ENCODE results near the gene MAX.
A peak's percentile ranks its signal among the peaks of the same experiment; 100 is the strongest.
"Not testable (repeated sequence)": the region's sequence is repeated elsewhere in the genome, so short reads cannot be mapped to it uniquely, and the experiment has no call there.

MAX gene

DNA sequence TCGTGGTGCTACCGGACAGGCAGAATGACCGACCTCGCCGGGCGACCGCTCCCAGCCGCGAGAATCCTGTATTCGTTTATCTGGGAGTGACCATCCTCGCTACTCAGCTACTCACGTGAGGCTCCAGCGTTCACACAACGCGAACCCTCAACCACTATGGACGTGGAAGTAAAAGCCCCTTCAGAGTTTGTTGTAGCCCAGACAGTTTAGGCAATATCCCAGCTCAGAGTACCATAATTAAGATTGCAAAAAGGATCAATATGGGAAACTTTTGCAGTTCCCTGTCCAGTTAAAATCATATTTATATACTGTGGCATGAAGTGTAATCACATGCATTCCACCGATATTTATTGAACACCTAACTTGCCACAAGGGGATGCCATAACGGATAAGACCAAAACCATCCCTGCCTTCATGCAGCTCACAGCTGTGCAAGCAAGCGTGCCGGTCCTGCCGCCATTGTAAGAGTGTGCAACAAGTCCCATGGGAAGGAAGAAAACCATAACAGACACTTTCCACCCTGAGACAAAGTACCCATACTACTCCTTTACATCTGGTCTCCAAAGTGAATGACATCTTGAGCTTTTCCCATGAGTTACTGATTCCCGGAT is 938 bp upstream of the MAX start:
- FAIRE-seq = no peak

DNA sequence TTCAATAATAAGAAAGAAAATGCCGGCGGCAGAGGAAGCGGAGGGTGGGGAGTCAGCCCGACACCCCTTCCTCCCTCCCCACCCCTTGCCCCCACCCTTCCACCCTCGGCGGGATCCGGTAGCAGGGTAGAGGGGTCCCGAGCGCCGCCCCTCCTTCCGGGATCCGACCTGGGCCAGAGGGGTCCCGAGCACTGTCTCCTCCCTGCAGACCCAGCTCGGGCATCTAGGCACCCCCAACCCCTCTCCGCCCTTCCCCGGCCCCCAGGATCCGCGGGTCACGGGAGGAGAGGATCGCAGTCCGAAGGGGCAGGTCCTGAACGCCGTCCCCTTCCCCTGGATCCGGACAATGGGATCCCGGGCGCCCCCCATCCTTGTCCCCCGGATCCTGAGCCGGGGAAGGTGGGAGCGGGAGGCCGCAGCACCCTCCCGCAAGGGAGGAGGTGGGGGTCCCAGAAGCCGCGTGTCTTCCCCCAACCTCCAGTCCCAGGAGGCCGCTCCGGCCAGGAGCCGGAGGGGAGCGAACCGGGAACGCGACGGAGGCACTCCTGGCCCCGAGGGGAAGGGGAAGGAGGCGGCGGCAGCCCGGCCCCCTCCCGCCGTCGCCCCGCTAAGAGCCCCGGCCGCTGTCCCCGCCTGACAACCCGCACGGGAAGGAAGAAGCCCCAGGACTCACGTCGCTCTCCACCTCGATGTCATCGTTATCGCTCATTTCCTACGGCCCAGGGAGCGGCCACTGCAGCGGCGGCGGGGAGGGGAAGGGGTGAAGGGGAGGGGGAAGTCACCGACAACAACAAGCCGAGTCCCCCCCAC is 481 bp downstream of the MAX start:
- no peak for FAIRE-seq

DNA sequence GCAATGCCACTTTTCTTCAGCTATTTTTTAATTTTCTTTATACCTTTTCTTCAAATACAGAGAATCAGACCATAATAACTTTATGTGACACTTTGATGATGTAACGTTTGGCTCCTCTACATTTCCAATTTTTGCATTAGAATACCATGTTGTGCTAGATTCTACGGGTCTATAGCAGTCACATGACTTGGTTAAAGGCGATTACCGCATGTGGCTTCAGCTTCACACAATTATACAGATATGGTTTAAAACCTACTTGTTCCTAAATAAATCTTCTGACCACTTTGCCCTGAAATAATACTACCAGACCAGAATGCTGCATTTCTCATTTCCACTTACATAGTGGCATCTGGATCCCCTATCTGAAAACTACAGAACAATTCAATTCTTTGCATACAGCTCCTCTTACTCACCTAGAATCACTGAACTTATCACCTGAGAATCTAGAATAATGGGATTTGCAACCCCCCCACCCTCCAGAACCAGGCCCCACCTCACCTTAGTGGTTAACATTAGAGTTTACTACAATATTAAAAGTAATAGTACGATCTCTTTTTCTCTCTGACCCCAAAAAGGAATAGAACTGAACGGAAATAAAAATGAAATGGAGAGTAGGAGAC is 1.3 kb downstream of the MAX start:
- no peak for FAIRE-seq

DNA sequence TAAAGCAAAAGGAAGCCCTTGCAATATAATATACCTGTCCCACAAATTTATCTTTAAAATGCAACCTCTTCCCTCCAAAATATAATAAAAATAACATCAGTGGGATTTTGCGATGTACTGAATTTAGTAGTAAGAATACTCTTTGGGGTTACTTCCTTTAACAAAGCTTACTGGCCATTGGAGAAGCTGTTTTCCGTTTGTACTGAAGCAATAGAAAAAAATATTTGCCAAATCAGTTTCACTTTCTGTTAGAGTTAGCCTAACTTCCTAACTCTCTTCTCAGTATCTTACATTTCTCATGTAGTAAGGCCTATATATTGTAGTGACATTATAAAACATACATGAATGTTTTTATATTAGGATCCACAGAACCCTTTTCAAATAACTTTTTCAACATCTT is 3.7 kb downstream of the MAX start:
- peak; percentile 86 for FAIRE-seq

DNA sequence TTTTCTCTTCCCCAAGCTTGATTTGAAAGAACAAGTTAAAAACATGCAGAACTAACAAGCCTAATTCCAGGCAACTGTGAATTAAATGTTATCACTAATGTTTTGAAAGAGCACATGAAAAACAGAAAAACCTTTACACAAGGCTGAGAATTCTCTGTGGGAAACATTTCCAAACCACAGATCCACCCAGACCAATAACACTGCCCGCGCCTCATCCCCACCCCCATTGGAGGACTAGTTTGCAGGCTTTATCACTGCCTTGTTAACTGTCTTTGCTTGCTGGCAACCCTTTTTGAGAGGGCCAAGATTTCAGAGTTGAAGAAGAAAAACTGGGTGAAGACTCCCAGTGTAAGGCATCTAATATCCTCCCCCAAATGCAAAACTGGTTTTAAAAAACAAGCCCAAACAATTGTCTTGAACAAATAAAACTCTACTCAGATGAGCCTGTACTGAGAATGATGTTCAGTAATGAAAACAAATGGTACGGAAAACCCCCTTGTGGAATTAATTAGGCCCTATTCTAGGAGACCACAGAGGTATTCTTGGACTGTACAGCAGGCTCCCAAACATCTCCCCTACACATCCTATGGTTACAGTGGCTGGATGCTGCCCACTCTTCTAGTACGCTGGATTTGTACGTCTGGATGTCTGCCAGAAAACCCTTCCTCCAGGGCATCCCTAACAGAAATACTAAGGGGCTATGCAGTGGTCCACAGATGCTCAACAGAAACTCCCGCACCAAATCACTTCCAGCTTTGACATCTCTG is 5.8 kb downstream of the MAX start:
- no peak for FAIRE-seq

DNA sequence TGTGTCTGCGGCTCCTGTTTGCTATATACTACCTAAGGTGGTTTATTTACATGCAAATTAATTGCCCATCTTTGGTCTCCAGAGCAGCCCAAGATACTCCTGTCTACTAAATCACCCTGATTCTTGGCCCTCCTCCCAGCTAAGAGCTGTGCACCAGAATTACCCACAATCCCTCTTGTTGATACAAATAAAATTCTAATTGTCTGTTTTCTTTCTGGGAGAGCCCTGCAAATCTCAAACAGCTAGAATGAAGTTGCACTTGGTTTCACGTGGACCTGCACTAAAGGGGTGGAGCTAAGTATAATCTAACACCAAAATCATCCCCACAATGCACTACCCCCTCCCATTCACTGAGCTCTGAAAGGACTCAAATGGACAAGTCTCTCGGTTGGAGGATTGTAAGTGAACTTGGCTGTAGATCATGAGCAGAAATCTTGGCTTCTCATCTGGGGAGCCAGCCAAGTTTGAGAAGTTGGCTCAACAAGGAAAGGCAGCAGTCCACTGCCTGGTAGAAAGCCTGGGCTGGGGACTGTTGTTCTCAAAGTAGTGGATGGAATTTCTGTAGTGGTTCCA is 6.6 kb downstream of the MAX start:
- FAIRE-seq = no peak

DNA sequence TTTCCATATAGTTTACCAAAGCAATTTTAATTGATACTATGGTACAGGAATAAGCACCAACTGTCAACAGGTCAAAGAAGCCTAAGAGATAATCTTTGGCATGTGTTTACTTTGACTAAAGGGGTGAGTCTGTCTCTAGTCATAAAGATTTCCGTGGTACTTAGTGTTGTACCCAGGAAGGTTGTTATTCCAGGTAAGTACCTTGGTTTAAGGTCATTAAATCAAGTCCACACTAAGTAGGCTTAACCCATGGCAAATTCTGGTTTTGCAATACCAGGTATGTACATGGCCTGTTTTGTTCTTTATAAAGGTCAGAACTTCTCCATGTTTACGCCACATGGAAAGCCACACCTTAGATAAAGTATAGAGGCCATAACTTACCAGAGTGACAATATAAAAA is 10.0 kb downstream of the MAX start:
- no peak for FAIRE-seq

DNA sequence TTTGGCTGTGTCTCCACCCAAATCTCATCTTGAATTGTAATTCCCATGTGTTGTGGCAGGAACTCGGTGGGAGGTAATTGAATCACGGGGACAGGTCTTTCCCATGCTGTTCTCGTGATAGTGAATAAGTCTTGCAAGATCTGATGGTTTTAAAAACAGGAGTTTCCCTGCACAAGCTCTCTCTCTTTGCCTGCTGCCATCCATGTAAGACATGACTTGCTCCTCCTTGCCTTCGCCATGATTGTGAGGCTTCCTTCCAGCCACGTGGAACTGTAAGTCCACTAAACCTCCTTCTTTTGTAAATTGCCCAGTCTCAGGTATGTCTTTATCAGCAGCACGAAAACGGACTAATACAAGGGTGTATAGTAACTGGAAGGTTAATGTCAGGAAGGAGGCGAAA is 14.5 kb downstream of the MAX start:
- not testable (repeated sequence) for FAIRE-seq

DNA sequence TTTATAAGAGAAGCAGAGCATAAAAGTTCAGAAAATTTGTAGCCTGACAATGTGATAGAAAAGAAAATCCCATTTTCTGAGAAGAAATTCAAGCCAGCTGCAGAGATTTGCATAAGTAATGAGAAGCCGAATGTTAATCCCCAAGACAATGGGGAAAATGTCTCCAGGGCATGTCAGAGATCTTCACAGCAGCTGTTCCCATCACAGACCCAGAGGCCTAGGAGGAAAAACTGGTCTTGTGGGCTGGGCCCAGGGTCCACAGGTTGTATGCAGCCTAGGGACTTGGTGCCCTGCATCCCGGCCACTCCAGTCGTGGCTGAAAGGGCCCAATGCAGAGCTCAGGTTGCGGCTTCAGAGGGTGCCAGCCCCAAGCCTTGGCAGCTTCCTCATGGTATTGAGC is 15.6 kb downstream of the MAX start:
- FAIRE-seq = not testable (repeated sequence)

DNA sequence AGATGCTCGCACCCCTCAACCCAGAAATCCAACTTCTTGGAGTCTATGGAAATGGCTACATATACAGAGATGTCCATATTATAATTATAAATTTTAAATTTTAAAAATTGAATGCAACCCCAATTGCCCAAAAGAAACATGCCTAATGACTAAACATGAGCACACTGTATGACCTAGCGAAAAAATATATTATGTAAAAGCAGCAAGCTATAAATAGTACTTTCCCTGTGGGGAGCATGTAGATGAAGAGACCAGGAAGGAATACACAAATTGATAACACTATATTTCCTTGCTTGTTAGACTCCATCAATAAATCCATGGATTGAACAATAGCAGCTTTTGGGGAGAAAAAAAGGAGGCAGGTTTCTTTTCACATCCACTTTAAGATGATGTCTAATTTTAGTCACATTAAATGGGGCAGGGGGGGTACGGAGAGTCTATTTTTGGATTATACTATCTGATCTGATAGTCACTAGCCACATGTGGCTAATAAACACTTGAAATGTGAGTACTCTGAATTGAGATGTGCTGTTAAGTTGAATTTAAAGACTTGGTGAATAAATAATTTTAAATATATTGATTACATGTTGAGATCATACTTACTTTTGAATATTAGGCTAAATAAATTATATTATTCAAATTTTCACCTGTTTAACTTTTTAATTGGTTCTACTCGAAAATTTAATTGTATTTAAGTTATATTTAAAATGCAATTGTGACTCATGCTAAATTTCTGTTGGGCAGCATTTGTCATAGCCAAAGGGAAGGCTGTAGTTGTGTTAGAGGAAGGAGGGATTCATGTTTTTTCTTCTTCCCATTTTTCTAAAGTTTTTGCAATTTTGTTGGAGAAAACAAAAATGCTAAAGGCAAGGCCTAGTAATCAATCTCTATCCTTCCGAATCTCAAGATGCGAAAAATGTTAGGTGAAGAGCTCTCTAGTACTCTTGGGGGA is 17.5 kb downstream of the MAX start:
- FAIRE-seq = no peak

DNA sequence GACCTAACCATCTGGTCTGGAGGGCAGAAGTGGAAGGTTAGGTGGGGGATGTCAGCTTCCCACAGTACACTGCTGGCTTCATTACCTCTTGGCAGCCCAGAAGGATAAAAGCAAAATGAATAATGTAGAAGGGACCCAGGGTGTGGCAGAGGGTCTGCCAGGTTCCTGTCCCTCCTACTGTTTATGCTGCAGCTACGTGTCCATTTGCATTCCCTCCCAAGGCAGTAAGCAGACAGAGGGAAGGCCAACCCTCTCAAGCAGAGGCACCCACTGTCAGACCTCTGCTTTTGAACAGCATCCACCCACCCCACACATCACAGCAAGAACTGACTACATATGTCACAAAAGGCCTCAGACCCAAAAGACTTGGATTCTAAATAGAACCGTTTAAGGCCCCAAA is 19.4 kb downstream of the MAX start:
- FAIRE-seq = no peak

DNA sequence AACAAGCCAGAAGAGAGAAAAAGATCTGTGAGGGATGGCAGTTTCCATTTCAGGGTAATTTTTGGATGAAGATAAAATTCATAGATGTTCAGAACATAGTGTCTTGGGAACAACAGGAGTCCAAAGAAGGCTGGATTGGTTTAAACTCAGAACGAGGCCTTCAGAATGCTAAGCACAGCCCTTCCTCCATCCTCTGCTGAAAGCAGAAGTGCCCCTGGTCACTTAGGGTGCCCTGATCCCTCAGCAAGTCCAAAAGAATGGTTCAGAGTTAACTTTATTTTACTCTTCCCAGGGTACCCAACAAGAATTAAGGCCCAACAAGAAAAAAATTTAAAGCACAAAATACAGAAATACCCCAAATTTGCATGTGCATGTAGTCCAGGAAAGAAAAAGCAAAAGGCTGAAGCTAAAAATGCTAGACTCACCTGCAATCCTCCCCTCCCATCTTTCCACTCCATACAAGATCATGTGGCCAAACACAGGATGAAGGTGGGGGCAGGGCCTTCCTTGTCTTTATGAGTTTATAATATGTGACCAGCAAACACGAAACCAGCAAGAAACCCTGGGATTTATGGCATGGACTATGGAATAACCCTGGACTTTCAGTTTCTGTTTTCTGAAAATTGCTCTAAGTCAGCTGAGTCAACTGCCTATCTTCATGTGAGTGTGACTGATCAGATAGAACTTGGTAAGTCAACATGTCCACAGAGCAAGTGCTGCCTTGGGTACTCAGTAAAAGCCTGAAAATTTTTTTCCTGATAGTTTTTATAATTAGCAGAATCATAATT is 21.2 kb downstream of the MAX start:
- FAIRE-seq = no peak

DNA sequence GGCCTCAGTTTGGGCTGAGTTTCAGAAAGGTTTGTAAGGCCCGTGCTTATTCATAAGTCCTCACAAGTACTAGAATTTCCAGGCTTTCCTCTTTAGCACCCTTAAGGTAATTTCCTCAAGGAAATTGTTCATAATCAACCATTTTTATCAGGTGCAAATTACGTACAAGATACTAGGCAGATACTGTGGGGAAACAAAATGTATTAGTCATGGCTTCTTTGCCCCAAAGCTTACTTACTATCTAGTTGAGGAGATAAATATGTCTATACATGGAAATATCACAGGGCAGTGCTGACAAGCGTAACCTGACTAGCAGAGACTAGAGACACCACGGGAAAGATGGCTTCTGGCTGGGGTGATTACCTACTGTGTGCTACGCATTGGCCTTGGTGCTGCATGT is 22.5 kb downstream of the MAX start:
- FAIRE-seq = no peak

DNA sequence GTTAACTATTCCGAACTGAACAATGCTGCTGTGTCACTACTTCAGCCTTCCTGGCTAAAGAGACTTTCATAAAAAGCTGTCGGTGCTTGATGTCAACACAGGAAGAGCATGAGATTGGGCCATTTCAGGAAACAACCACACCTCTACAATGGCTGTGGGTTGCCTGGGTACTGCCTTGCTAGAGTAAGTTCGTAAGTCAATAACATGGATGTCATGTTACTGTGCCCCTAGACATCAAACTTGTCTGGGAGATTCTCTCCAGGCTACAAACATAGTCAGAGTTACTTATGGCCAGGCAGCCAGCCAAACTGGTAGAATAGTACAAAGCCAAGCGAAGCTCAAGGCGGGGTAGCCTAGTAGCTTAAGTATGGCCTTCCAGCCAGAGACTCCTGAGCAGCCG is 23.1 kb downstream of the MAX start:
- FAIRE-seq = no peak

DNA sequence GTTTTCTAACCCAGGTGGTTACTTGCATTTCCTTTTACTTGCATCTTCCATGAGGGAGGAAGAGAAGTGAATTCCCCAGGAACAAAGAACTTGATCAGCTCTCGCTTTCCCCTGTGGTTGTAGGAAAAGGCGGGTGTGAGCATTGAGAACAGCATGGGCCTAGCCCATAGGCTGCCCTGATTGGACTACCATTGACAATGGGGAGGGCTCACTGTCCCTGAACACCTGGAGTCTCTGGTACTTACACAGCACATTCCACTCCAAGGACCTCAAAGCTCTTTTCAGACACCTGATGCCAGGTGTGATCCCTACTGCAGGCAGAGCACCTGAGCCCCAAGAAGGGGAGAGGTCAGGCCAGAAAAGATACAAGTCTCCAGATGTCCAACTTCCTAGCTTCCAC is 25.0 kb downstream of the MAX start:
- no peak for FAIRE-seq

DNA sequence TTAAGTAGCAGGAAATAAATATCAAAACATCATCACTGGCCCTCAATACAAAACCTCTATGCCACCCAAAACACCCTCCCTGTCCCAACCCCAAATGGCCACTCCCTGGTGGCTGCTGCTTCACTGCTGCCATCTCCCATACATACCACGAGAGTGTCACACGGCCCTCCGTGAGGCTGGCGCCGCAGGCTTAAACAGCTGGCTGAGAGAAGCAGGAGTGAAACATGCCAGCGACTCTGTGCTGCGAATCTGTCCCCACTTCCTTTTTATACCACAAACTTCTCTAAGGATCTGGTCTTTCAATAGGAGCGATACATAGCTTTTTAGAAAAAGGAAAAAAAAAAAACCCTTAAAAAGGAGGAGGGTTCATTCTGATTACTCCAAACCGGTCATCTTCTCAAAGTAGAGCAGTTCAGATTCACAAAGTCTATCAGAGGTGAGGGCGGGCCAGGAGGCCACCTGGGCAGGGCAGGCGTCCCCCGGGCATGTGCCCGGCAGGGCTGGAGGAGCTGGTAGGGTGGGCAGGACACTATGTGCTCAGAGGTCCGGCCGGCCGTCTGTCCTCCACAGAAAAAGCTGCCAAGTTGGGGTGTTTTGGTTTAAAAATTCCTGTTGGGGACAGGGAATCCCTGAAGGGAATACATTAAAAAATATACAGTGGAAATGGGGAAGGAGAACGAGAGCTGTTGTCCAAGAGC is 26.5 kb downstream of the MAX start:
- FAIRE-seq = no peak

DNA sequence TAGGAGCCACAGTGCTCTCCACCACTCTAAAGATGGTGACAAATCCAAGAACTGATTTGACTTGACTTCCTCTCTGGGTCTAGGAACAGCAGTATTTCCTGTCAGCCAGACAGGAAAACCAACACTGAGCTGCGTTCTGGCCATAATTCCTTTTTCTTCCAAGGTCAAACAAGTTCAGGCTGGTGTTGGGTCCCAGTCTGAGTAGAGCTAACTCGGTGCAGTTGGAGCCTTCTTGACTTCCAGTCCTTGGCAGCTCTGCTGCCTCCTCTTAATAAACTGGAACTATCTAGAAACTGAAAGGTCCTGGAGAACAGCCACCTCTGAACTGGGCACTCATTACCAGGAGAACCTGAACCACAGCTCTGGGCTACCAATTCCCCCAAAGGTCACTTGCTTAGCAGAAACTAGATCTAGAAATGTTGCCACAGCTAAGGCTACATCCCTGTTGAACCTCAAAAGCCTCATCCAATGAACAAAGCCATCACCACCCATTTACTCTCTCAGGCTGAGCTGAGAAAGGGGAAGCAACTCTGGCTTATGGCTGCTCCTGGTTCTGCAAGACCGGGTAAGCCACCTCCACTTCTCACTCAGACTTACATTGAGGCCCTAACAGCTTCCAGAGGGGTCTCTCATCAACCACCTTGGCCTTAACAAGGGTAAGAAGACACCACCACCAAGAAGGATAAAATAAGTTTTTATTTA is 27.7 kb downstream of the MAX start:
- FAIRE-seq = no peak

DNA sequence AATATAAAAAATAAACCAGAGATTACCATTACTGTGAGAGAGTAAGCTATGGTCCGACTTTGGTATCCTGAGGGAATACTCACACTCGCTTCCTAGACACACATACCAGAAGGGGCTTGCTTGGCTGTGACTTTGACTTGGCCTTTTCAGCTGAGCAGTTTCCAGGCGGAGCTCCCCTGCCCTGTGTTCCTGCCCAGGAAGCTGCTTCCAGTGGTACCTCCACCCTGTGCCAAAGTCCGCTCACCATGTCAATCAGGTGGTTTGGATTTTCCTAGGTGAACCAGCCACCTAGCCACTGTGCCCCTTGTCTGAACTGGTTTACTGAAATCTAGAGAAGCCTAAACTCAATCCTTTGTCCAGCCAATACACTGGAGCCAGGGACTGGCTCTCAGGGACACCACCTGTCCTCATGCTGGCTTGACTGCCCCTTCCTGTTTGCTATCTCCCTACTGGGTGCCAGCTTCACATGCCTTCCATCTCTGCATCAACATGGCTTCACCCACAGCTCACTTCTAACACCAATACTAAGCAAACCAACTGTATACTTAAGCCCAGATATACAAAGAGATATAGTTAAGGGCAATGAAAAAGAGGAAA is 28.6 kb downstream of the MAX start:
- no peak for FAIRE-seq

DNA sequence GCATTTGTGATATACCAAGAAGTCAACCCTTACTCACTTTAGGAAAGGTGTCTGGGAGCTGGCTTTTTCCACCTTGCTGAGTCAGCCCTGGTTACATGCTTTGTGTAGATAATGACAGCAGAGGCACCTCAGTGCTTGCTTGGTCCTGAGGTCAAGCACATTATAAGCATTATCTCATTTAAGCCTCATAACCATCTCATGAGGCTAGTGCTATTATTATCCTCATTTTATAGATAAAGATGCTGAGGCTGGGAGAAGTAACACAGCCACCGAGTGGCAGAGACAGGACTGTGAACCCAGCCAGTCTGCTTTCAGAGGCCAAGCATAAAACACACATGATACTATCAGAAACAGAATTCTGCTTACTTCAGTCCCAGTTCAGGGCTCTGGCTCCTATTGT is 29.4 kb downstream of the MAX start:
- FAIRE-seq = no peak

Data from A204.1 (cell line).